Activated CD8-positive, alpha-beta memory T cell treated with anti-CD3 and anti-CD28 coated beads for 48 hours (primary cell): ENCODE measurements around the gene TBC1D2B.

Source experiments
- DNase-seq, 3 experiments: peaks; one replicate each; pipeline ENCODE4 v3.0.0-alpha.2; 2020; ENCODE audit warnings: low read depth in 2 of 3, low spot score in 2 of 3

The TBC1D2B gene

GRCh38 chr15:78035861-78036476, 41.5 kb downstream of the TBC1D2B start:
- no peak for DNase-seq

GRCh38 chr15:78035321-78035751, 42.2 kb downstream of the TBC1D2B start:
- no peak for DNase-seq

- DNase-seq = peak; percentile 52 to 65 (median 64)
These were observed 42.9 kb downstream of the TBC1D2B start for GRCh38 chr15:78034495-78035191.

GRCh38 chr15:78033864-78034263, 43.6 kb downstream of the TBC1D2B start:
- no peak for DNase-seq

- DNase-seq = no peak
These were observed 44.8 kb downstream of the TBC1D2B start for GRCh38 chr15:78032671-78033070.

GRCh38 chr15:78024883-78025282, 52.6 kb downstream of the TBC1D2B start:
- no peak for DNase-seq

DNA sequence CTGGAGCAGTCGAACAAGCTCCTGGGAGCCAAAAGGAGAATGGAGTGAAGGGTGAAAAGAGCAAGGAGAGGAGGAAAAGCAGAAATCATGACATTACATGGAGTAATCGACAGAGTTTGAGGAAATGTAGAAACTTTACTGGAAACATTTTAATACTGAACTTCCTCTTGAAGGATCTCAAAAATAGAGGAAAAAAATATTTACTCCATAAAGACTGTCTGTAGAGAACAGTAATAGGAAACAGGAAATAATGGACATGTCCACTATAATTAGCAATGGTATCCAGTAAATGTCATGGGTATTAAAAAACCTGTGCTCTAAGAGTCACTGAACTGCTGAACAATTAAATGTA, 53.0 kb downstream of the TBC1D2B start:
- no peak for DNase-seq

- no peak for DNase-seq
These were observed 53.5 kb downstream of the TBC1D2B start for GRCh38 chr15:78023865-78024518.

DNA sequence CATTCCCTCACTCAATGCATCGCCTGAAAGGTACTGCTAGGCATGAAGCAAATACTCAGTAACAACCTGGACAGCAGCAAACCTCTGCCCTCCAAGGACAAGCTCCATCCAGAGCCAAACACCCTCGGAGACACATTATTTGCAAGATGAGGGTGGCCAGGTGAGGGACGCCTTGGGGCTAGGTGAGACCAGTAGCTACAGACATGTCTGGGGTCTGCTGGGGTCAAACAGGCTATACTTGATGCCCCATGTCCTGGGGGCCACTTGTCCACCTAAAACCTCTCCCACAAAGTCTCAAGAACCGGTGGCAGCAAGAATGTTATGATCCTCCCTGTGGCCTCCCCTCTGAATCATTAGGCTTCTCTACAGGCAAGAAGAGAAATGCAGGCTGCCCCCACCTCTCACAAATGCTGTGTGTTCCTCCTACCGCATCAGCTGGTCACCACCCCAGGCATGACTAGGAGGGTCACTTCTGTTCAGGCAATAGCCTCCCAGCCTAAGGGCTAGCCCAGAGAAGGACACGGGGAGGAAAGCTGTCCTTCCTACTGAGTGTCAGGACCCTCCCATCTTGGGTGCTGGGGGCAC, 54.3 kb downstream of the TBC1D2B start:
- DNase-seq = no peak

DNA sequence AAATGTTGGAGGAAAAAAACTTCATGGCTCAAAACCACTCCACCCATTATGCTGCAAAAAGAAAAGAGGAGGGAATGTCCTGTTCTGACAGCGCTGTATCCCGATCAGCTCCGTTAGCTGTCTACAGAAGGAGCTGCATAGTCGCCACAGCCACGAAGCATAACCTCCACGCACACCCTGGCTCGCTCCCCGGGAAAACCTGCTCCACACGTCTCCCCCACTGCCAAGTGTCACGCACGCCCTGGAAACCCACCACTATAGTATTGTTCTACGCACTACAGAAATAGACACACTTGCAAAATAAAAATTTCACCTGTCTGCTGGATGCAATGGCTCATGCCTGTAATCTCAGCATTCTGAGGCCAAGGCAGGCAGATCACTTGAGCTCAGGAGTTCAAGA, 55.8 kb downstream of the TBC1D2B start:
- no peak for DNase-seq

DNA sequence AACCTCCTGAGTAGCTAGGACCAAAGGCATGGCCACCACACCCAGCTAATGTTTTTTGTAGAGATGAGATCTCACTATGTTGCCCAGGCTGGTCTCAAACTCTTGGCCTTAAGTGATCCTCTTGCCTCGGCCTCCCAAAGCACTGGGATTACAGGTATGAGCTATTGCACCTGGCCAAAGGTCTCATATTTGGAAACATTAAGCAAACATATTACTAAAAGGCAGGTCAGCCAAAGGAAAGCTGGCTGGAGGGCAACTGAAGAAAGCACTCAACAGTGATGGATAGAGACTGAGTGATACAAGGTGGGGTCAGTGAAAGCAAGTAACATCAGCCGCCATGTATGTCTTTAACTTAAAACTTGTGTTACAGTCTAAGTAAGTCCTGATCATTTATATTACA, 57.5 kb downstream of the TBC1D2B start:
- DNase-seq = no peak

DNA sequence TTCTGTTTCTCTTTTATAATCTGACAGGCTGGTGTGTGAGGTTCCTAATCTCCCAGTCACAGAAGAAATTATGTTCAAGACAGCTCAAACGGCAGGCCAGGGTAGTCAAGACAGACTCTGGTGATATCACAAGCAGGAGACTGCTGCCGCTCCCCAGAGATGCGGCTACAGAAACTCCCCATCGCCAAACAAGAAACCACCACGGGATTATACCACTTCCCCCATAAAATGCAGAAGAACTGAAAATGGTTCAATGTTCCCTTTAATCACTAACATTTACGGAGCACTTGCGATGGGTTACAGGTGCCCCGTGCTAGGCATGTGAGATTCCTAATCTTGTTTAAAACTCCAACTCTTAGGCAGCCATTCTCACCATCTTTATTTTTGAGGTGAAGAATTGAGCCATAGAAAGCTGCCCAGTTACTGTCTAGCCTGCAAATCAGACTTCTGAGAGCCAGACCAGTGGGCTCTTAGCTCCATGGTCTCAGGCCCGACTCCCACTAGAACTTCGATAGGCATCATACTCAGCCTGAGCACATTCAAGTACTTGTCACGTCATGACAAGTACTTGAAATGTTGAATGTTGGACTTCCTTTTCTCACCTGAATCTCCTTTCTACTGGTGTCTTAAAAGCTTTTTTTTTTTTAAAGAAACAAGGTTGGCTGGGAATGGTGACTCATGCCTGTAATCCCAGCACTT, 58.4 kb downstream of the TBC1D2B start:
- no peak for DNase-seq

DNA sequence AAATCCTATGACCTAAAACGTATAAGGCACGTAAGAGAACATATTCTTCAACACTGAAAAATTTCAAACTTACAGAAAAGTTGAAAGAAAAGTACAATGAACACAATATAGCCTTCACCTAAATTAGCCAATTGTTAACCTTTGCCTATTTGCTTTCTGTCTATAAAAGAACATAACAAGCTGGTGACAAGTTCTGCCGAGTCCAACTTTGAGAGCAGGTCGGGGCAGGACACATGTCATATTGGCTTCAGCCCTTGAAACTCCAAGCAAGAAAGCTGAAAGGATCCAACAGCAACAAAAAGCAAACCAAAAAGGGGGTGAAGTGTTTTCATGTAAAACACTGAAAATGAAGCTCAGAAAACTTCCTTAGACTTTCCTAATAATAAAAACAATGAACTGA, 59.1 kb downstream of the TBC1D2B start:
- no peak for DNase-seq

- DNase-seq = no peak
These were observed 60.7 kb downstream of the TBC1D2B start for GRCh38 chr15:78016860-78017259.

- DNase-seq = no peak
These were observed 64.9 kb downstream of the TBC1D2B start for GRCh38 chr15:78012643-78013077.

GRCh38 chr15:78010067-78010466, 67.4 kb downstream of the TBC1D2B start:
- no peak for DNase-seq

GRCh38 chr15:78007964-78008886, 69.3 kb downstream of the TBC1D2B start:
- no peak for DNase-seq

DNA sequence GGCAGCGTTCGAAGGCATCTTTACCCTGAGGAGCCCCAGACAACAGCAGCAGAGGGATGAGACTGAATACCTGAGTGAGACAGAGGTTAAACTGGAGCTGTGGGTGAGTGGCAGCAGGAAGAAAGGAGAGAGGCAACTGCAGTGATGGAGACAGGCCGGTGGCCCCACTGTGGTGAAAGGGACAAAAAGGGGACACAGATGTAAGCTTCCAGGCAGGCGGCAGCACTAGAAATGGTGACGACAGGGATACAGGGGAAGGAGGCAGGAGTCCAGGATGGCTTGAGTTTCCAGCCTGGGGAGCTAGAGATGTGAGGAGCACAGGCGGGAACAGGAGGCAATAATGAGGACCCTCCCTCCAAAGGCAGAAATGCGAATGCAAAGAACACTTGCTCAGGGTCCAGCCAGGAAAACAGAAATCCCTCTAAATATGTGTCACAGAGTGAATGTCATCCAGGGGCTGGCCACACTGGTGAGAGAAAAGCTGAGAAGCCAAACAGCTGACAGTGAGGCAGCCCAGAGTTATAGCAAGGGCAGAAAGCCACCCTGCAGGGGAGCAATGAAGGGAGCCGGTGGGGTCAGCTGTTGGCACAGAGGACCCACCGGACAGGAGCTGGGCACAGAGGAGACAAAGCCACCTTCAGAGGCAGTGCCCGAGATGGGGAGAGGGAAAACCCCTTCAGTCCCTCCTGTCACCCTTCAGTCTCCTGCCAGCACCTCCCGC, 70.1 kb downstream of the TBC1D2B start:
- DNase-seq = no peak

GRCh38 chr15:78006567-78007205, 70.8 kb downstream of the TBC1D2B start:
- DNase-seq = no peak
